H1 (cell line): ENCODE measurements around the gene NSUN6. TPM values are rescaled to one million over a fixed set of nuclear protein-coding genes. Genes with fewer than 3 reads are reported as not detected.

Experiments used
- KDM4A ChIP-seq: IDR thresholded peaks from one replicate; pipeline ENCODE4 v1.7.1; 2012; ENCODE audit warnings: low read depth, mild to moderate bottlenecking, moderate library complexity, low read length, inconsistent platforms; ENCODE audit not compliant: severe bottlenecking
- SIRT6 ChIP-seq: IDR thresholded peaks from one replicate; pipeline ENCODE4 v1.7.1; 2012; ENCODE audit warnings: low read length, inconsistent platforms
- polyA plus RNA-seq, 7 experiments: library from polyadenylated mRNA; depleted of rRNA in 3 of 7; stranded (reverse) in 5 of 7; unstranded in 2 of 7; fragments of >200 nt in 5 of 7; fragments of 200-250 nt in 2 of 7; gene quantifications; 1 replicate in 5 of 7; 2 replicates in 1 of 7; 4 replicates in 1 of 7; pipeline versions ENCODE4 v1.2.1 to v1.2.3, GENCODE V29; 2011 to 2013; ENCODE audit warnings: missing spikeins in 2 of 7, mixed read lengths in 2 of 7
- total RNA-seq: library from RNA; stranded (reverse); fragmentation: NEBNext Ultra II Directional; extraction: Animal tissue kit (Norgen Biotek cat#: 25700); gene quantifications from 2 replicates; pipeline ENCODE4 v1.2.1, GENCODE V29; 2021

NSUN6 gene
- total and polyA plus RNA-seq, 2 of the 8 experiments (the other 6 are each of a cell fraction or from before 2014, with no cell fraction given), result 5.9 to 14.4 TPM

DNA sequence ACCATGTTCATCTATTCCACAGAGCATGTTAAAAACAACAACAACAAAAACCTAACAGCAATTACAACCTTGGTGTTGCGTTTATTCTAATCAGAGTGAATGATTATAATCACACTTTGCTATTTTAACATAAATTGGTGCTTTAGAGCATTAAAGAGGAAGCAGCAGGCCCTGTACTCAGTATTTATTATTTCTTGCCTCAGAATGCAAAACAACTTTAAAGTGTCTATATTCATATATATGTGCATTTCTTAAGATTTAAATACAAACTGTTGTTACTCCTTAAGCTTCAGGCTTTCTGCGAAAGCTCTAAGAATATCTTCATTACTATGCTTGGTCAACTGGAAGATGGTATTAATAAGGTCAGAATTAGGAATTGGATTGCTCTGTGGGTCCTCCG is 29.4 kb upstream of the NSUN6 start (continued):
- TF ChIP-seq KDM4A, result no peak
- no peak for TF ChIP-seq SIRT6
